H9 (cell line): ENCODE results near the gene ZHX3. TPM values are rescaled to one million over a fixed set of nuclear protein-coding genes. Genes with fewer than 3 reads are reported as not detected.

Experiments used
- DNase-seq: peaks from one replicate; pipeline ENCODE4 v3.0.0-alpha.2; 2017
- H2AFZ ChIP-seq: one replicate; pipeline ENCODE4 v1.6.1; 2013; ENCODE audit warnings: mild to moderate bottlenecking, low read length, control low read depth, moderate library complexity
- H2AK5ac ChIP-seq: 2 replicates; pipeline ENCODE4 v1.6.1; 2013; ENCODE audit warnings: low read length, control low read depth, mixed read lengths; ENCODE audit not compliant: insufficient read length
- H2BK120ac ChIP-seq: one replicate; pipeline ENCODE4 v1.6.1; 2013; ENCODE audit warnings: low read depth, mild to moderate bottlenecking, low read length, control low read depth, inconsistent platforms; ENCODE audit not compliant: poor library complexity, severe bottlenecking
- H2BK12ac ChIP-seq: 2 replicates; pipeline ENCODE4 v1.6.1; 2013; ENCODE audit warnings: low read length, control low read depth, mixed read lengths, low read depth; ENCODE audit not compliant: insufficient read length
- H2BK15ac ChIP-seq: 2 replicates; pipeline ENCODE4 v1.6.1; 2013; ENCODE audit warnings: low read depth, low read length, control low read depth
- H2BK20ac ChIP-seq: one replicate; pipeline ENCODE4 v1.6.1; 2013; ENCODE audit warnings: low read depth, mild to moderate bottlenecking, low read length, control low read depth, inconsistent platforms; ENCODE audit not compliant: poor library complexity, severe bottlenecking
- H2BK5ac ChIP-seq: 2 replicates; pipeline ENCODE4 v1.6.1; 2013; ENCODE audit warnings: low read length, control low read depth, mixed read lengths; ENCODE audit not compliant: insufficient read length
- H3K14ac ChIP-seq: 2 replicates; pipeline ENCODE4 v1.6.1; 2013; ENCODE audit warnings: low read length, control low read depth; ENCODE audit not compliant: insufficient read depth
- H3K18ac ChIP-seq: 2 replicates; pipeline ENCODE4 v1.6.1; 2013; ENCODE audit warnings: low read depth, mild to moderate bottlenecking, mixed read lengths, low read length, control low read depth; ENCODE audit not compliant: insufficient read length
- H3K23ac ChIP-seq: 2 replicates; pipeline ENCODE4 v1.6.1; 2013; ENCODE audit warnings: low read length, control low read depth, mixed read lengths, low read depth; ENCODE audit not compliant: insufficient read length
- H3K23me2 ChIP-seq: 2 replicates; pipeline ENCODE4 v1.6.1; 2013; ENCODE audit warnings: low read depth, mild to moderate bottlenecking, mixed read lengths, low read length, control low read depth; ENCODE audit not compliant: insufficient read length, poor library complexity, severe bottlenecking
- H3K27ac ChIP-seq: 2 replicates; pipeline ENCODE4 v1.5.1; 2013; ENCODE audit warnings: low read length, control low read depth, mixed read lengths, low read depth; ENCODE audit not compliant: insufficient read length
- H3K27me3 ChIP-seq: 2 replicates; pipeline ENCODE4 v1.6.1; 2013; ENCODE audit warnings: low read length, control low read depth, inconsistent platforms; ENCODE audit not compliant: insufficient read depth
- H3K4ac ChIP-seq: 2 replicates; pipeline ENCODE4 v1.6.1; 2013; ENCODE audit warnings: low read depth, mild to moderate bottlenecking, control low read depth, inconsistent platforms, low read length, moderate library complexity
- H3K4me1 ChIP-seq: 2 replicates; pipeline ENCODE4 v1.6.1; 2013; ENCODE audit warnings: low read length, control low read depth, inconsistent platforms; ENCODE audit not compliant: insufficient read depth
- H3K4me2 ChIP-seq: 2 replicates; pipeline ENCODE4 v1.6.1; 2013; ENCODE audit warnings: low read length, control low read depth, mixed read lengths; ENCODE audit not compliant: insufficient read length, insufficient read depth
- H3K56ac ChIP-seq: 2 replicates; pipeline ENCODE4 v1.6.1; 2013; ENCODE audit warnings: low read depth, mild to moderate bottlenecking, mixed read lengths, low read length, control low read depth; ENCODE audit not compliant: insufficient read length
- H3K79me1 ChIP-seq: 2 replicates; pipeline ENCODE4 v1.6.1; 2013; ENCODE audit warnings: low read depth, mild to moderate bottlenecking, moderate library complexity, low read length, control low read depth, inconsistent platforms; ENCODE audit not compliant: insufficient read depth, poor library complexity, severe bottlenecking
- H3K79me2 ChIP-seq: 2 replicates; pipeline ENCODE4 v1.6.1; 2013; ENCODE audit warnings: low read length, control low read depth, inconsistent platforms; ENCODE audit not compliant: insufficient read depth
- H3K9ac ChIP-seq: 2 replicates; pipeline ENCODE4 v1.6.1; 2013; ENCODE audit warnings: low read length, control low read depth, mixed read lengths; ENCODE audit not compliant: insufficient read length; ENCODE audit errors: extremely low read depth
- H3K9me3 ChIP-seq: one replicate; pipeline ENCODE4 v1.6.1; 2013; ENCODE audit warnings: low read depth, low read length, inconsistent platforms; ENCODE audit not compliant: control insufficient read depth
- H3T11ph ChIP-seq: one replicate; pipeline ENCODE4 v1.6.1; 2013; ENCODE audit warnings: mild to moderate bottlenecking, low read length, control low read depth, inconsistent platforms
- H4K20me1 ChIP-seq: one replicate; pipeline ENCODE4 v1.6.1; 2013; ENCODE audit not compliant: control insufficient read depth, insufficient read length, insufficient read depth
- H4K5ac ChIP-seq: 2 replicates; pipeline ENCODE4 v1.6.1; 2013; ENCODE audit warnings: low read depth, mild to moderate bottlenecking, mixed read lengths, low read length, control low read depth; ENCODE audit not compliant: insufficient read length
- H4K8ac ChIP-seq: replicated peaks from 2 replicates; pipeline ENCODE4 v1.6.1; 2013; ENCODE audit warnings: low read length, control low read depth, mixed read lengths, low read depth; ENCODE audit not compliant: insufficient read length
- H4K91ac ChIP-seq: 2 replicates; pipeline ENCODE4 v1.6.1; 2013; ENCODE audit warnings: low read depth, mild to moderate bottlenecking, moderate library complexity, mixed read lengths, low read length, control low read depth; ENCODE audit not compliant: insufficient read length
- H3K27ac Mint-ChIP-seq, 3 experiments: 2 replicates in 2 of 3; 3 replicates in 1 of 3; pipeline ENCODE4 v1.8.0; 2020 to 2021; ENCODE audit warnings: mixed read lengths in 3 of 3, mild to moderate bottlenecking in 1 of 3, moderate library complexity in 1 of 3
- H3K27me3 Mint-ChIP-seq: 2 replicates; pipeline ENCODE4 v1.8.0; 2021; ENCODE audit warnings: low read depth, mild to moderate bottlenecking, moderate library complexity, mixed read lengths
- H3K36me3 Mint-ChIP-seq, 3 experiments: 2 replicates in 2 of 3; 3 replicates in 1 of 3; pipeline ENCODE4 v1.8.0; 2020 to 2021; ENCODE audit warnings: low read depth in 3 of 3, mixed read lengths in 3 of 3; ENCODE audit not compliant: insufficient read depth in 1 of 3
- H3K4me1 Mint-ChIP-seq, 2 experiments: 2 replicates each; pipeline ENCODE4 v1.8.0; 2020; ENCODE audit warnings: mixed read lengths in 2 of 2
- H3K4me3 Mint-ChIP-seq, 2 experiments: 2 replicates in 1 of 2; 3 replicates in 1 of 2; pipeline ENCODE4 v1.8.0; 2020 to 2021; ENCODE audit warnings: mild to moderate bottlenecking in 2 of 2, mixed read lengths in 2 of 2, moderate library complexity in 1 of 2
- H3K9me3 Mint-ChIP-seq, 2 experiments: 2 replicates in 1 of 2; 3 replicates in 1 of 2; pipeline ENCODE4 v1.8.0; 2020; ENCODE audit warnings: mild to moderate bottlenecking in 2 of 2, mixed read lengths in 2 of 2, moderate library complexity in 1 of 2
- CTCF ChIP-seq: fragments of 200-600 bp; sonication (generic); conservative IDR thresholded peaks from 3 replicates; pipeline ENCODE4 v1.8.0; 2021; ENCODE audit warnings: antibody characterized with exemption, mild to moderate bottlenecking
- WGBS: extraction: QIAGEN DNeasy Blood & Tissue Kit; methylation state at CpG from one replicate; pipeline ENCODE4 v1.1.7; 2013; ENCODE audit warnings: missing lambda C conversion rate, low lambda C conversion rate, mixed read lengths; ENCODE audit not compliant: insufficient read length; ENCODE audit errors: extremely low coverage; 5-methylcytosine and 5-hydroxymethylcytosine counted together
- total RNA-seq: library from RNA; stranded (reverse); gene quantifications from 2 replicates; pipeline ENCODE4 v1.2.1, GENCODE V29; 2021

Gene ZHX3
- total RNA-seq, 1 experiment from 2014 or later, result 4.4 TPM

GRCh38 chr20:41308290-41308711 lies 9.2 kb downstream of the ZHX3 start:
- Histone ChIP-seq H3K4me2 (no peak overlapping the region), H3K14ac (no peak overlapping the region), H3K4me1 (no peaks in the 10 kb centered on the region; the same call in 1 of the 2 replicates), H2BK20ac (no peak overlapping the region), H3K79me1 (no peaks in the 10 kb centered on the region), H3K79me2 (no peaks in the 10 kb centered on the region), H4K20me1 (no peaks in the 10 kb centered on the region), H3K27me3 (no peaks in the 10 kb centered on the region), H3K4ac (no peak overlapping the region), H3K23me2 (no peaks in the 10 kb centered on the region), H2BK15ac (no peak overlapping the region), H2BK12ac (no peak overlapping the region), H2BK120ac (no peak overlapping the region), H4K8ac (no peak overlapping the region), H2AFZ (no peak overlapping the region), H3K23ac (no peak overlapping the region), H4K91ac (no peak overlapping the region), H3K9ac (no peak overlapping the region), H4K5ac (no peak overlapping the region), H2AK5ac (no peak overlapping the region), H2BK5ac (no peak overlapping the region), H3K56ac (no peak overlapping the region), H3K9me3 (no peaks in the 10 kb centered on the region), H3K18ac (no peak overlapping the region), H3K27ac (no peak overlapping the region), H3T11ph (no peak overlapping the region)
- Mint-ChIP-seq H3K9me3 (0 out of 5 replicates have a peak, but pooled peaks cover 0 to 2% of the 10 kb centered on the region in 2 experiments), H3K4me1 (peaks cover 15 to 22% of the 10 kb centered on the region in 2 experiments), H3K4me3 (no peak overlapping the region), H3K27me3 (no peaks in the 10 kb centered on the region; the same call in 1 of the 2 replicates), H3K36me3 (no peaks in the 10 kb centered on the region), H3K27ac (no peak overlapping the region)
- WGBS, result no CpG with 5 or more reads among the region's 1 CpG
- TF ChIP-seq CTCF, result no peak
- DNase-seq, result no peak
